NCI-H1436 (cell line): Measurements from ENCODE around the gene PKD2L2.
"Not testable (repeated sequence)": the region's sequence is repeated elsewhere in the genome, so short reads cannot be mapped to it uniquely, and the experiment has no call there.

Experiments used
- DNase-seq: peaks from one replicate; lab custom pipeline; 2025; lab: John Stamatoyannopoulos, UW

PKD2L2 gene

DNA sequence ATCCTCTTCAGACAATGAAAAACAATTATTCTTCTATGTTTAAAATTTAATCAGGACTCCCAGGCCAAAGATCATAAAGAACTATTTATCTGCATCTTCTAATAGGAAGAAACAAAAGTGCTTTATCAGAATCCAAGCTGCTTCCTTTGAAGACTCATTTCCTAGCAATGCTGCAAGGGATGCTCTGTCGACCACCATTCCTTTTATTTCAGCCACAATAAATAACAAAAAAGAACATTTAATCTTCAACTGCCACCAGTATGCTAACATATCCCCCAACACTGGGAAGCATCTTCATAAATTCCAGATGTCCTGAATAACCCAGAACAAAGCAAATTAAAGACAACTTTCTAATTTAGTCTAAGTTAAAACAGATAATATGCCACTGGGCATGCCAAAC, 68.7 kb downstream of the PKD2L2 start:
- DNase-seq = no peak

DNA sequence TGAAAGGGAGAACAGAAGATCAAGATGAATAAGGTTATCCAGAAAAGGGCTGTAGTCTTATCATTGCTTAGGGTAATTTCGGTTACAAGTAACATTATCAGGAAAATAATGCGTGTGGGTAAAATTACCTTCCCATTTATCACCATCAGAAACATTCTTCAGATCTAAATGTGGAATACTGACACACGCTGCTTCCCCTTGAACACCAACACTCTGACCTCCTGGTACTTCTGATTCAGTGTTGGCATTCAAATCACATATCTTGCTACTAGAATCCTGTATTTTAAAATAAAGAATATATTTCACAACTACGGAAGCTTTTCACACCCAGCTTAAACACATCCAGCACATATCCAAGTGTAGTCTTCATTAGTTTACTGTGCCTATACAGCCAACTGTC, 70.2 kb downstream of the PKD2L2 start:
- no peak for DNase-seq

GRCh38 chr5:137960141-137960540, 70.9 kb downstream of the PKD2L2 start:
- no peak for DNase-seq

GRCh38 chr5:137960819-137961218, 71.6 kb downstream of the PKD2L2 start:
- DNase-seq = no peak

- DNase-seq = not testable (repeated sequence)
These were observed 81.1 kb downstream of the PKD2L2 start for GRCh38 chr5:137970384-137970783.

- no peak for DNase-seq
These were observed 86.0 kb downstream of the PKD2L2 start for GRCh38 chr5:137975208-137975607.

GRCh38 chr5:137989419-137989818, 100.2 kb downstream of the PKD2L2 start:
- DNase-seq = no peak
